Keratinocyte (primary cell): ENCODE results near the gene NCOA6. TPM values are rescaled to one million over a fixed set of nuclear protein-coding genes. Genes with fewer than 3 reads are reported as not detected.

Experiments
- DNase-seq: peaks from one replicate; pipeline ENCODE4 v3.0.0-alpha.2; 2011; ENCODE audit warnings: low read depth, missing footprints, low spot score
- FAIRE-seq: peaks from 2 replicates; lab custom pipeline; 2011; peaks lifted over from hg19 to GRCh38; lab: Jason Lieb, UNC
- H2AFZ ChIP-seq: 2 replicates; pipeline ENCODE4 v1.6.0; 2012; ENCODE audit warnings: low read length, control low read depth, inconsistent platforms; ENCODE audit not compliant: control insufficient read depth
- H3K27ac ChIP-seq: 2 replicates; pipeline ENCODE4 v1.5.1; 2011; ENCODE audit warnings: low read length; ENCODE audit not compliant: control insufficient read depth, insufficient read depth
- H3K27me3 ChIP-seq: 3 replicates; pipeline ENCODE4 v1.6.0; 2011; ENCODE audit warnings: low read length; ENCODE audit not compliant: control insufficient read depth, insufficient read depth; ENCODE audit errors: extremely low read depth
- H3K36me3 ChIP-seq, 2 experiments: 2 replicates in 1 of 2; 3 replicates in 1 of 2; pipeline ENCODE4 v1.5.1; 2011; ENCODE audit warnings: low read length in 2 of 2, mild to moderate bottlenecking in 1 of 2; ENCODE audit not compliant: control insufficient read depth in 2 of 2, insufficient read depth in 2 of 2; ENCODE audit errors: extremely low read depth in 1 of 2
- H3K4me1 ChIP-seq: 3 replicates; pipeline ENCODE4 v1.5.1; 2011; ENCODE audit warnings: low read length; ENCODE audit not compliant: control insufficient read depth, insufficient read depth; ENCODE audit errors: extremely low read depth
- H3K4me2 ChIP-seq: 3 replicates; pipeline ENCODE4 v1.6.0; 2011; ENCODE audit warnings: low read depth, low read length; ENCODE audit not compliant: control insufficient read depth, insufficient read depth; ENCODE audit errors: extremely low read depth
- H3K4me3 ChIP-seq, 3 experiments: fragments of 200-600 bp in 1 of 3; sonication (generic) in 1 of 3; 2 replicates in 2 of 3; 3 replicates in 1 of 3; pipeline ENCODE4 v1.5.1; 2011 to 2016; ENCODE audit warnings: low read length in 3 of 3, mild to moderate bottlenecking in 3 of 3, control low read depth in 2 of 3, inconsistent platforms in 1 of 3, low read depth in 1 of 3, mixed read lengths in 1 of 3, mixed run types in 1 of 3, moderate library complexity in 1 of 3; ENCODE audit not compliant: control insufficient read depth in 2 of 3, insufficient read depth in 2 of 3; ENCODE audit errors: extremely low read depth in 1 of 3
- H3K79me2 ChIP-seq: 2 replicates; pipeline ENCODE4 v1.6.0; 2012; ENCODE audit warnings: low read length; ENCODE audit not compliant: control insufficient read depth, insufficient read depth
- H3K9ac ChIP-seq: 3 replicates; pipeline ENCODE4 v1.6.0; 2011; ENCODE audit warnings: low read length; ENCODE audit not compliant: control insufficient read depth, insufficient read depth; ENCODE audit errors: extremely low read depth
- H3K9me1 ChIP-seq: 3 replicates; pipeline ENCODE4 v1.6.0; 2011; ENCODE audit warnings: low read length; ENCODE audit not compliant: control insufficient read depth, insufficient read depth; ENCODE audit errors: extremely low read depth
- H3K9me3 ChIP-seq: 2 replicates; pipeline ENCODE4 v1.5.1; 2012; ENCODE audit warnings: low read depth, low read length; ENCODE audit not compliant: control insufficient read depth
- H4K20me1 ChIP-seq: 3 replicates; pipeline ENCODE4 v1.6.0; 2011; ENCODE audit warnings: low read length; ENCODE audit not compliant: control insufficient read depth, insufficient read depth; ENCODE audit errors: extremely low read depth
- EZH2 ChIP-seq: IDR thresholded peaks from one replicate; pipeline ENCODE4 v1.6.1; 2012; ENCODE audit warnings: inconsistent platforms, mild to moderate bottlenecking, low read length, moderate library complexity
- dilution Hi-C: fragments of 300-500 bp; cut with MboI; formaldehyde crosslinking; loops from one replicate; pipeline ENCODE4 v1.7.0; 2020; ENCODE audit warnings: low sequenced_read_pairs; ENCODE audit not compliant: extremely low pct_ligation_motif_present
- polyA plus RNA-seq, 5 experiments: library from polyadenylated mRNA; depleted of rRNA in 3 of 5; stranded (reverse) in 3 of 5; stranded (forward) in 1 of 5; unstranded in 1 of 5; fragments of >200 nt; gene quantifications; 1 replicate in 1 of 5; 2 replicates in 3 of 5; 3 replicates in 1 of 5; pipeline versions ENCODE4 v1.2.1 to v1.2.3, GENCODE V29; 2011 to 2012; ENCODE audit warnings: missing spikeins in 2 of 5, low read depth in 1 of 5, low replicate concordance in 1 of 5
- TF ChIP-seq, protein P1 (sequence below), 3 experiments: IDR thresholded peaks in 1 of 3; conservative IDR thresholded peaks in 1 of 3; optimal IDR thresholded peaks in 1 of 3; 2 replicates in 2 of 3; 3 replicates in 1 of 3; pipeline versions ENCODE3 to v1.5.1; 2011; ENCODE audit warnings: low read length in 3 of 3, mild to moderate bottlenecking in 3 of 3, moderate library complexity in 2 of 3, control low read depth in 1 of 3, inconsistent platforms in 1 of 3; ENCODE audit not compliant: insufficient read depth in 2 of 3; ENCODE audit errors: extremely low read depth in 1 of 3

NCOA6 gene
- polyA plus RNA-seq, 1 donor (not counting 4 experiments of a cell fraction or from before 2014, with no cell fraction given), result 13.3 TPM

DNA sequence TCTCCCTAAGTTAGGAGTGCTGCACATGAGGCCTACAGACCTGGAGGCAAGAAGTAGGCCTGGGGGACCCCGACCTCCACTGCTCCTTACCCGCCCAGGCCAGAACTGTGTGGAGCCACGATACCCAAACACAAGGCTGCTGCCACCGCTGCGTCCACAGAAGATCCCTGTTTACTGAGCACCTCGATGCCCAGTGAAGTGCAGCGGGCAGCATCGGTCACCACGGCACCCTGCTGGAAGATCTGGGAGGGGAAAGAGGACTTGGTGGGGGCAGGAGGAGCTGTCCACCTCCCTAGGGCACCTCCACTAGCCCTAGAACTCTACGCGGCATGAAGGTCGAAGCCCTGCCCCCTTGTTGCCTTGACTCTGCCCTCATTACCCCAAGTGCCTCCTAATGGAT is 37.3 kb upstream of the NCOA6 start:
- no peaks in the 10 kb centered on the region for H3K36me3 ChIP-seq
- dilution Hi-C loops, result no loop called here

GRCh38 chr20:34861386-34862084 is 36.1 kb upstream of the NCOA6 start:
- FAIRE-seq (no peak), DNase-seq (no peak)
- H3K9me1 ChIP-seq, result no peaks in the 10 kb centered on the region

More for the DNA sequence above, 37.3 kb upstream of the NCOA6 start:
- FAIRE-seq, result no peak
- no peaks in the 10 kb centered on the region for H3K27me3 ChIP-seq
- H3K9me1 ChIP-seq, result no peaks in the 10 kb centered on the region
- no peak overlapping the region for H3K9ac ChIP-seq
- H3K9me3 ChIP-seq, result no peaks in the 10 kb centered on the region
- no peak for DNase-seq
- no peak overlapping the region for H2AFZ ChIP-seq
- no peaks in the 10 kb centered on the region for H4K20me1 ChIP-seq
- H3K4me3 ChIP-seq, result no peak overlapping the region
- no peak overlapping the region for H3K4me2 ChIP-seq
- TF ChIP-seq, protein P1, sequence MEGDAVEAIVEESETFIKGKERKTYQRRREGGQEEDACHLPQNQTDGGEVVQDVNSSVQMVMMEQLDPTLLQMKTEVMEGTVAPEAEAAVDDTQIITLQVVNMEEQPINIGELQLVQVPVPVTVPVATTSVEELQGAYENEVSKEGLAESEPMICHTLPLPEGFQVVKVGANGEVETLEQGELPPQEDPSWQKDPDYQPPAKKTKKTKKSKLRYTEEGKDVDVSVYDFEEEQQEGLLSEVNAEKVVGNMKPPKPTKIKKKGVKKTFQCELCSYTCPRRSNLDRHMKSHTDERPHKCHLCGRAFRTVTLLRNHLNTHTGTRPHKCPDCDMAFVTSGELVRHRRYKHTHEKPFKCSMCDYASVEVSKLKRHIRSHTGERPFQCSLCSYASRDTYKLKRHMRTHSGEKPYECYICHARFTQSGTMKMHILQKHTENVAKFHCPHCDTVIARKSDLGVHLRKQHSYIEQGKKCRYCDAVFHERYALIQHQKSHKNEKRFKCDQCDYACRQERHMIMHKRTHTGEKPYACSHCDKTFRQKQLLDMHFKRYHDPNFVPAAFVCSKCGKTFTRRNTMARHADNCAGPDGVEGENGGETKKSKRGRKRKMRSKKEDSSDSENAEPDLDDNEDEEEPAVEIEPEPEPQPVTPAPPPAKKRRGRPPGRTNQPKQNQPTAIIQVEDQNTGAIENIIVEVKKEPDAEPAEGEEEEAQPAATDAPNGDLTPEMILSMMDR (optimal IDR thresholded peaks at IDR 0.05 in 1 of 3, IDR thresholded peaks at IDR 0.05 in 1 of 3, conservative IDR thresholded peaks at IDR 0.05 in 1 of 3; ENCODE audit: extremely low read depth in 1 of 3, insufficient read depth in 2 of 3, low read length in 3 of 3), result no peak
- no peak for TF ChIP-seq EZH2
- no peaks in the 10 kb centered on the region for H3K4me1 ChIP-seq
- no peak overlapping the region for H3K27ac ChIP-seq
- no peaks in the 10 kb centered on the region for H3K79me2 ChIP-seq

More at GRCh38 chr20:34861386-34862084, 36.1 kb upstream of the NCOA6 start:
- Histone ChIP-seq H3K27me3 (no peaks in the 10 kb centered on the region), H3K79me2 (no peaks in the 10 kb centered on the region), H3K36me3 (no peaks in the 10 kb centered on the region), H3K4me2 (no peak overlapping the region), H3K4me3 (no peak overlapping the region), H3K4me1 (no peaks in the 10 kb centered on the region), H3K9me3 (no peaks in the 10 kb centered on the region), H3K9ac (no peak overlapping the region), H2AFZ (no peak overlapping the region), H3K27ac (no peak overlapping the region), H4K20me1 (no peaks in the 10 kb centered on the region)
- TF ChIP-seq, protein P1 (optimal IDR thresholded peaks at IDR 0.05 in 1 of 3, IDR thresholded peaks at IDR 0.05 in 1 of 3, conservative IDR thresholded peaks at IDR 0.05 in 1 of 3; ENCODE audit: extremely low read depth in 1 of 3, insufficient read depth in 2 of 3, low read length in 3 of 3), result no peak
- no peak for TF ChIP-seq EZH2
- dilution Hi-C loops, result no loop called here
